Forelimb muscle (tissue), 1 donor: ENCODE data around the gene ADAMTSL3. TPM values are rescaled to one million over a fixed set of nuclear protein-coding genes. Genes with fewer than 3 reads are reported as not detected.
A peak's percentile ranks its signal among the peaks of the same experiment; 100 is the strongest.

Experiments
- DNase-seq: peaks from one replicate; pipeline ENCODE4 v3.0.0-alpha.2; 2013; ENCODE audit warnings: low read depth
- polyA plus RNA-seq: library from polyadenylated mRNA; unstranded; fragments of 120-200 nt; gene quantifications from one replicate; pipeline ENCODE4 v1.2.1, GENCODE V29; 2013; ENCODE audit not compliant: insufficient read length

Gene ADAMTSL3
- polyA plus RNA-seq, 1 donor: 33.1 TPM

DNA sequence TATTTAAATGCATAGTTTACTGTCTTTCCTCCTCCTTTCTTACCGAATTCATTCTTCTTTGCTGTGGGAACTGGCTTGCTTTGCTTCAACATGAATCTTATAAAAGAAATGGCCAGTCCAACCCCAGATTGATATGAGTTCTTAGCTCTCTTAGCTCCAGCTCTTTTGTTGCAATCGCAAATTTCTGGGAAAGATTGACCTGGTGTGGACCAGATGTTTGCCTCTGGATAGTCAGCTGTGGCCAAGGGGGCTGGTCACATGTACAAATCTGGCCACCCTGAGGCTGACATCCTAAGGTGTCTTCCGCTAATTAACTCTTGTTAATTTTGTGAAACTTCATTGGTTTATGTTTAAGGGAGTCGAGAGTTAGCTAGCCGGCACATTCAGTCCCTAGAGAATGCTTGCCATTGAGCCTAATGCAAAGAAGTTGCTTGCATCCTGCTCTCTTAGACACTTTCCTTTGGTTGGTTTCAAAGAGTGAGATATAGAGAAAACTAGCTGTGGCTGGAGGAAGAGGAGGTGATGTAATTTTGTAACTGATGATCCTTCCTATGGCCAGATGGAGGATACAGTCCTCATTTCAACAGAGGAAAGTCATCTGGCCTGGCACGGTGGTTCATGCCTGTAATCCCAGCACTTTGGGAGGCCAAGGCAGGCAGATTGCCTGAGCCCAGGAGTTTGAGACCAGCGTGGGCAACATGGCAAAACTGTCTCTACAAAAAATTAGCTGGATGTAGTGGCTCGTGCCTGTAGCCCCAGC lies 162.4 kb downstream of the ADAMTSL3 start:
- no peak for DNase-seq

DNA sequence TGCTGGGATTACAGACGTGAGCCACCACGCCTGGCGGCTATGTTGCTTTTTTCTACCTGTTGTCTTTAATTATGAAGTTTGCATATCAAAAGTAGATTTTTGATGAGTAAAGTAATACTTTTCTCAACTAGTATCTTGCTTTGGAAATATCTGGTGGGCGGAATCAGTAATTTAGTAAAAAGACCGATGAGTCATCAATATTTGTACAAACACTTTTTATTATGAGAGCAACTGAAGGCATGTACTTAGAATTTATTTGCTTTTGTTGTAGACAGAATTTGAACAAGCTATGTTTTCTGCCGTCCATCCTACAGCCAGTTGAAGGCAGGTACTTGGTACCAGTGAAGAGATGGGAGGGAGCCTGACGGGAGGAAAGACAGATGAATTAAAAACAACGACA lies 164.7 kb downstream of the ADAMTSL3 start:
- no peak for DNase-seq

DNA sequence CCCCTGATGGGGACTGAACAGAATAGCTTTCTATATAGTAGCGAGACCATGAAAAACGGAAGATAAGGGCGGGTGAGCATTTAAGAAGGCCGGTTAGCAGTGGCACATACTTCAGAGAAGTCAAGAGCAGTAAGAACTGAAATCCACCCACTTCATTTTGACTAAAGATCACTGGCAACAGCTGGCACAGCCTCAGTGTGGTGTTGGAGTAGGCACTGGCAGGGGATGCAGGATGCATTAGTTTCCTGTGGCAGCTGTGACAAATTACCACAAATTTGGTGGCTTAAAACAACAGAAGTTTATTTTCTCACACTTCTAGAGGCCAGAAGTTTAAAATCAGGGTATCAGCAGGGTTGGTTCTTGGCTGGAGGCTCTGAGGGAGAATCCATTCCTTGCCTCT lies 176.5 kb downstream of the ADAMTSL3 start:
- no peak for DNase-seq

DNA sequence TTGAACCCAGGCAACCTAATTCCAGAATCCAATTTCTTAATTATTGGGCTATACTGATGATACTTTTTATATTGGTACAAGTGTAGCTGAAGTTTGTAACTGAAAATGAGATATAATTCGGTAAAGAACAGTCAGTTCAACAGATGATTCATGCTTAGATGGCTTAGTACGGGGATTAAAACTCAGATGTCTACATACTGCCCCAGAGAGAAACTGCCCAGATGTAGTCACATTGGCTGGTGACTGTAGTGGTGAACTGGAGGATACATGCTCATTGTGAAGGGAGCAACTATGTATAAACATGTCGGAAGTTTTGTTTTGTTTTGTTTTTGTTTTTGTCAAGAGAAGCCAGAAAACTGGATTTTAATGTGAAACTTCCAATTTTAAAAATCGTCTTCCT lies 179.6 kb downstream of the ADAMTSL3 start:
- no peak for DNase-seq

DNA sequence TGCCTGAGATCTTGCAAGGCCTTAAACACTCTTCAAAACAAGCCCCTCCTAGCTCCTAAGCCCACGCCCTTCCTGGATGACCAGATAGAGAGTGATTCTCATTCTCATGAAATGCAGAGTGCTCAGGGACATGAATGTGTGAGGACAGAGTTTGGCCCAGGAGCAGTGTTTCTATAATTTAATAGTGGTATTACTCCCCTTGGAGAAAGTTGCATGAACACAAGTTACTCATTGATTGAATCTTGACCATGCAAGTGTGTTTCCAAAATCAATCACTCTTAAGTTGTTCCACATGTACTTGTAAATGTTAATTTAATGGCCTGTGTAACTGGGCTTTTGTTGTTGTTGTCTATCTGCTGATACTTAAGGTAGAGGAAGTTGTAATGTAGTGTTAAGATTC lies 181.6 kb downstream of the ADAMTSL3 start:
- DNase-seq: peak; percentile 86

DNA sequence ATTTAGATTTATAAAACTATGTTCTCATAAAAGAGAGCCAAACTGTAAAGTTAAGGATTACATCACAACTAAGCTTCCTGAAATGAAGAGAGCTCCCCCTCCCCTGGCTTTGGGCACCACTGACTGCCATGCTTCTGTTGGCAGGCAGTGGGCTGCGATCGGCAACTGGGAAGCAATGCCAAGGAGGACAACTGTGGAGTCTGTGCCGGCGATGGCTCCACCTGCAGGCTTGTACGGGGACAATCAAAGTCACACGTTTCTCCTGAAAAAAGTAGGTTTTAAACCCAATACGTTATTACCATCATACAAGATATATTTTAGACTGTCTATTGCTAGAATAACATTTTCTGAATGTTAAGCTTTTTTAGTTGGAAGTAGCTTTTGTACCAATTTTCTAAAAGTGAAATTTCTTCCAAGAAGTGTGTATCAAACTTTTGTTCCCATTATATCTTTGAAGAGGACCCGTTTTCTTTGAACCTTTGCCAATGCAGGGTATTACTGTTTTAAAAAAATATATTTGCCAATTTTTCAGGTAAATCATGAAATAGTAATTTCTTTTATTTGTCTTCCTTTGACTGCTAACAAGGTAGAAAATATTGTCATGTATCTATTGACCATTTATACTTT lies 184.1 kb downstream of the ADAMTSL3 start:
- no peak for DNase-seq

DNA sequence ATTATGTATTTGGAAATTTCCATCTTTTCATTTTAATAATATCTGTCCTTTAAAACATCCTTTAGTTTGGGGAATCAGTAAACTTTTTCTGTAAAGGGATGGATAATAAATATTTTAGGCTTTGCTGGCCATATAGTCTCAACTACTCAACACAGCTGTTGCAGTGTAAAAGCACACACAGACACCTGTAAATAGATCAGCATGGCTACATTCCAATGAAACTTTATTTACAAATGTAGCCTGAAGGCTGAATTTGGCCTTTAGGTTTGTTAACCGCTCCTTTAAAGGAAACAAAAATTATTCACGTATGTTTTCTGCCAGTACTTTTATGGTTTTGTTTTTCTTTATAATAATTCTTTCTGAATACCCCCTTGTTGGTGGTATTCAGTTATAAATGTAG lies 184.8 kb downstream of the ADAMTSL3 start:
- no peak for DNase-seq

DNA sequence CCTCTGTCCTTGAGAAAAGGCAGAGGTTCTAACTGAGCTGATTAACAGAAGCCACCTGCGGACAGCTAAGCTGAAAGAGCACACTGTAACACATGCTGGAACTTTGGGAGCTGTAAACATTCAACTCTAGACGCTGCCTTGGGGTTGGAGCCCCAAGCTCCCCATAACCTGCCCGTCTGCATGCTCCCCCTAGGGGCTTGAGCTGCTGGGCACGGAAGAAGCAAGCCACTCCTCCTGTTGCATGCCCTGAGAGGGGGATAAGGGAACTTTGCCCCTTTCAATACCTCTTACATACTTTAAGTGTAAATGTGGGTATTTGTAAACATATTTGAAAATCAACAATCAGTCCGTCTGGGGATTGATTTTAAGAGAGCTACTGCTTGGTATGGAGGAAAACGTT lies 188.4 kb downstream of the ADAMTSL3 start:
- no peak for DNase-seq

DNA sequence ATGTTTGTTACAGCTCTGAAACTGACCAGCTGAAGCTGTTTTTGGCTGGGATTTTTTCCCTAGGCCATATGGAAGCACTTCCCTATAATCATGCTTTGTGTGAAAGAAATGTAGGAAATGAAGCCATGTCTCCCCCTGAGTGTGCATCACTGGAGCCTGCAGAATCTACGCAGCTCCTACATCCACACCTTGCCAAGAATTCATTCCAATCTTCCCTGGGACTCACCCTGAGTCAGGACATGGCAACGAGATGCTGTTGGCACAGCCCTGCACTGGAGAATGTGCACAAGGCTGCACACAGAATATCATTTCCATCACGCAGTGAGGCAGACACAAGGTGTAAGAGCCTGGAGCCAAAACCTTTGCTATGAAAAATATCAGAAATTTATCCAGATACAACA lies 189.5 kb downstream of the ADAMTSL3 start:
- DNase-seq: peak; percentile 83

DNA sequence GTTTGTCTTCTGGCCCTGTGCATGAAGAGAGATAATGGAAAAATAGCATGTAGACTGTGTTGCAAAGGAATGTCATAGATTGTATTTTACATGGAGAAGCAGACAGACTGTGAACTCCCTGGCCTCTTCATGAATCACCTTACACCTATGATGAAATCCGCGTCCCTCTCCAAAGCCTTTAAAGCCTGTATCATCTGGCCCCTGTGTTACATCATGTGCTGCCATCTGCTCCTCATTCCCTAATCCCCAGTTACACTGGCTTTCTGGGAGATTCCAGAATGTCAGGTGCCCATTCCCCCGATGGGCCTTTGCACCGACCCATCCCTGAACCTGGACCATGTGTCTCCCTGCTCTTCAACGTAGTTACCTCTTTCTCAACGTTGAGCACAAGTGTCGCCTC lies 190.8 kb downstream of the ADAMTSL3 start:
- no peak for DNase-seq

DNA sequence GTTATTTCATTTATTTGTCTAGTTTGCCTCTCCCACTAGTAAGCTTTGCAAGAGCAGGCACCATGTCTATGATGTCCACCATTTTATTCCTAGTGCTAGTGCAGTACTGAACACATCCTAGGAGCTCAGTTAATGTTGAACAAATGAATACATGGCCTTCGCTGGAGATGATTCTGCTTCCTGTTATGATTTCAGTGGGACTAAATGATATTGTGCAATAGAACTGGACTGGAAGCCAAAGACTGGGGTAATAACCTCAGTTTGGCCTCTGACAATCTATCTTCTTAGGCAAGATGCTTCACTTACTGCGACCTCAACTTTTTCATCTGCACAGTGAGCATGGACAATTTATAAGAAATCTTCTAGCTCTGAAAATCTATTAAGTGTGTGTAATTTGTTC lies 191.3 kb downstream of the ADAMTSL3 start:
- DNase-seq: peak; percentile 77

DNA sequence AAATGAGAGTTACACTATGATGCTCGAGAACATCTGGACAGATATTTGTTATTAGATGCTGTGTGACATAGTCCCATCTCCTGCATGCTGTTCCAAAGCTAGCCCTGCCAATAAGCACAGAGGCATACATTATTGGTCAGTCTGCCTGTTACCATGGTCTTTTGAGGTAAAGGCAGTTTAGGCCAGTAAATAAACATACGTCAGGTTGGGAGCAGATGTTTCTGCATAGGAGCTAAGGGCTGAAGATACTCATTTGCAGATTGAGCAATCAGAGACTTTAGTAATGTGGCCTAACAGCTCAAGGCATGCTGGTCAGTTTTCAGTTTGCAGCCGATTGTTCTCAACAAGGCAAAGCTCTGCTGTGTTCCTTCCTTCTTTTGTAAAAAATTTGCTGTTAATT lies 192.9 kb downstream of the ADAMTSL3 start:
- DNase-seq: peak; percentile 87

DNA sequence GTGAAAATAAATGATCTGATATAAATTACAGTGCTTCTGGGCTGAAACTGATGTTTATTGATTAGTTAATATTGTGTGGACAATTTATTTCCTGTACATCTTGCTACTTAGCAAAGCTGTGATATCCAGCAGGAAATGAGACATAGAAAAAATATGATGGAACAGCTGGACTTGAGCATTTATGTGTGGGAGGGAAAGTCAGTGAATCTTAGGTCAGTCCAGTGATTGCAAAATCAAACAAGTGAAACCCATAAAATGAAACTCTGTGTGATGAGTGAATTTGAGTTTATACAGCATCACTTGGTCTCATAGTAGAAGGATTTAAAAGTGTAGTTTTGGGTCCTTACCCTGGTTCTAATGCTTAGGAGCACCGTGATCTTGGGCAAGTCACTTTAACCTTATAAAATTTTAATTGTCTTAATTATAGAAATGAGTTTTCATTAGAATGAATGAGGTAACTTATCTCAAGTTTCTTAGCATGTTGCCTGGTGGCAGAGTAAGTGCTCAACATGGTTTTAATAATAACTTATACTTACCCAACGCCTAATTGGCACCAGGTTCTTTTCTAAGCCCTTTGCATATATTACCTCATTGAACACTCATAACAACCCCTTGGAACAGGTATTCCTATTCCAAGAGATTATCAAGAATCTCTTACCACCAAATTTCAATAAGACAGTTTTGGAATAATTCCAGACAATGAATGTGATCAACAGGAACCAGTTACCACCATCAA lies 194.6 kb downstream of the ADAMTSL3 start:
- DNase-seq: peak; percentile 82

DNA sequence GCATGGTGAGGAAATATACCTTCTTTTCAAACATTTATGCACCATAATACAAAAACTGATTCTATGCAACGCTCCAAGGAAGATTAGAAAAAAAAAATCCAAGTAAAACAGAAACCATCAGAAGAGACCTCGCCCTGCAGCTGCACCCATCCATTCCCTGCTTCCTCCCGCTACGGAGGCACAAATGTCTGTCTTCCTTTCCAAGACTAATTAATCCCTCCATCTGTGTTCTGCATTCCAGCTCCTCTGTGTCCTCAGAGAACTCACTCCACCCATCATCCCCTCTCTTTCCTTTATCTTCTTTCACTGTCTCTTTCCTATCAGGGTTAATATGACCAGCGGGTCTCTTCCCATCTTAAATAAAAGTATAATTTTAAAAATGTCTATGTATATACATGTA lies 196.1 kb downstream of the ADAMTSL3 start:
- DNase-seq: no peak

DNA sequence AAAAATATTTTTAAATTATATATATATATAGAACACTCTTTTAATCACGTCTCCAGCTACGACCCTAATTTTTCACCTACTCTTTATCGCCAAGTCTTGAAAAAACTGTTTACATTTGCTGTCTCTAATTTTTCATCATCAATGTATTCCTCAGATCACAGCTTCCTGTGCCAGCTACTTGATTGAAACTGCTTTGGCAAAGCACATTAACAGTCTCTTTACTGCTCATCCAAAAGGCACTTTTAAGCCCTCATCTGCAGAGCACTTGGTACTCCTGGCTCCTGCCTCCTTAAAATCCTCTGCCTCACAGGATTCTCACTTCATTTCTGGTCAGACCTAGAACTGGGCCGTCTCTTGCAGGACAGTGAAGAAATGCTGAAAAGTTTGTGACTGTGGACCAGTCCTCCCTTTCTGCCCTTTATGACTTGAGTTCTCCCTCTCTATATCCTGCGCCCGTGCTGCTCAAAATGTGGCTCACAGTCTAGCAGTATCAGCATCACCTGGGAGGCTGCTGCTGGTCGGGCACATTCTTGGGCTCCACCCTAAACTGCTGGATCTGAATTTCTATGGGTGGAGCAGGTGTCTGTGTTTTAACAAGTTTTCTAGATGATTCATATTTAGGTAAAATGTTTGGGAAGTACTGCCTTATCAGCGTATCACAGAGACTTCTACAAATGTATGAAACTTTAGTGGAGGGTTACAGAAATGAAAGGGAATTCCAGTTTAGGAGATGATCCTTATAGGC lies 196.8 kb downstream of the ADAMTSL3 start:
- DNase-seq: no peak

DNA sequence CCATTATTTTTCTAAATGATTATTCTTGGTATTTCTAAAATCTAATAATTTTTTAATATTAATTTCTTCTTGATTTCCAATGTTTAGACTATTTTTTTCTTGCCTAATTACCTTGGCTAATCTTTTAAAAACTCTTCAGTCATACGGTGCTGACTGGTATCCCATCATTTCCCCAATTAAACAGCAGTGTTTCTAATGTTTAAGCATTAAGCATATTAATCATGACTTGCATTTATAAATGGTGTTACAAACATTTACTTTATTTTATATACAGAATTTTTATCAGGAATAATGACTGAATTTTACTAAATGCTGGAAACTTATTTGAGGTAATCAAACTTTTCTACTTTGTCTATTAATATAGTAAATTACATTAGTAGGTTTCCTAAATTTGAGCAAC lies 199.3 kb downstream of the ADAMTSL3 start:
- DNase-seq: no peak

DNA sequence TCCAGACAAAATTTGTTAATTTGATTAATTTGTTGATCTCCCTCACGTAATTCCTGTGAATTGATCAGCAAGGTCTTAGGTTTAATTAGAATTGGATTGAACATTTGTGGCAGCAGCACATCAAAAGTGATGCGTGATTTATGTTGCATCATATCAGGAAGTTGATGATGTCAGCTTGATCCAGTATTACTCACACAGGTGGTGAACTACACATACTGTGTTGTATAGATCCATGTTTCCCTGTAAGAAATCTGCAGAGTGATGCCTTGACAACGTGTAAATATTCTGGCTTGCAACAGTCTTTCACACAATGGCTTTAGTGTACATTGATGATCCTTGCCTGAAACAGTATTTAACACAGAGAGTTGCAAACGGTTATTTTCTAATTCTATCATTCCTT lies 200.4 kb downstream of the ADAMTSL3 start:
- DNase-seq: no peak

DNA sequence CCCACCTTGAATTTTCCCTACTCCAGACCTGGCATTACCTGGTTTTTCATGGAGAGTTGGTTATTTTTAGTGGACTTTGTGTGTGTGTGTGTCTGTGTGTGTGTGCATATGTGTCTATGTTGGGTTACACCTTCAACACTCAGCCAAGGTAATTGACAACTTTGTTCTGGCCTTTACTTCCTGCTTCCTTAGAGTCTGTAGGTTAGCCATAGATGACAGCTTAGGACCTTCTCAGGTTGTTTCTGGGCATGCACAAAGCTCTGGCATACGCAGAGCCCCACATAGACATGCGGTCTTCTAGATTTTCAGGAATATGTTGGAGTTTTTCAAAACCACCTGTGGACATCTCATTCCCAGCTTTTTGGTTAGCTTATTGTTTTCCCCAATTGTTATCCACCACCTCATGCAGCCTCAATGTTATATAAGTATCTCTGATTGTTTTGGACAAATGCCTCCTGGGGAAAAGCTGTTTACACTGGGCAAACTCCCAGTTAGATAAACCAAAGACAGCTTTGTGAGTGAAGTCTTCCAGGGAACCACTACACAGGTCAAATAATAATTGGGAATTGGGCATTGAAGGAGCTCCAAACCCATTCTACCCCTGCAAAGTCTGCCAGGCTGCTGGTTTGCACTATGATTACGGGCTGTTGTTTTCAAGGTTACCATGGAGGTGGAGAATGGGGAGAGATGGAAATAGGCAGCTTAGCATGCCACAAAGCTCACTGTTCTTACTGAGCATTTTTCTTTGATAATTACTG lies 201.2 kb downstream of the ADAMTSL3 start:
- no peak for DNase-seq

DNA sequence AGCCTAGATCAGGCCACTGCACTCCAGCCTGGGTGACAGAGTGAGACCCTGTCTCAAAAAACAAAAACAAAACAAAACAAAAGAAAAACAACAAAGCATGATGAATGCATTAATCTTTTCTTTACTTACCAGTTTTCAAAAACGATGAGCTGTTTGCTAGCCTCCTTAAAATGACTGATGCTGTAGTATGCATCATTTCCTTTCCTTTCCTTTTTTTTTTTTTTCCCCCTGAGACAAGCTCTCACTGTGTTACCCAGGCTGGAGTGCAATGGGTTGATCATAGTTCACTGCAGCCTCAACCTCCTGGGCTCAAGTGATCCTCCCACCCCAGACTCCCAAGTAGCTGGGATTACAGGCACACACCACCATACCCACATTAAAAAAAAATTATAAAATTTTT lies 202.0 kb downstream of the ADAMTSL3 start:
- no peak for DNase-seq

DNA sequence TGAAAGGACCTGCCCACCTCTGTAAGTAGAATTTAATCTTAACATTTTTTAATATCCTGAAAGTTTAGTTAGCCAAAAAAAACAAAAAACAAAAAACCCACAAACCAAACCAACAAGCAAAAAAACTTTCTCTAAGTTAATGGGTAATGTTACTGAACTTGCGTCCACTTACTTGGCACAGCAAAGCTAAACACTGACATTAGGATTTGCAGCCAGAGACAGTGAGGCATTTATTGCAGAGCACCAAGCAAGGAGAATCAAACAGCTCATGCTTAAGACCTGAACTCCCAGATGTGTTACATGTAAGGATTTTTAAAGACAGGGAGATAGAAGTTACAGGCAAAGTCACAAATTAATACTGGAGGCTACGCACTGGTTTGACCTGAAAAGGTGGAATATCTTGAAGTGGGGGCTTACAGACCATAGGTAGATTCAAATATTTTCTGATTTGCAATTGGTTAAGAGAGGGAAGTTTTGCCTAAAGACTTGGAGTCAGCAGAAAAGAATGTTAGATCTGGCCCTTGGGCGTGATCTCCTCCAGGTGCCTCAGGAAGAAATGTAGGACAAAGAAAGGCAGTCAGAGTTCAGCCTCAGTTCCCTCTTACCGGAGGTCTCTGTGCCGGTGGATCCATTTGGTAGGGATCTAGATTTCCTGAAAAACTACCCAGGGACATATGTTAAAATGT lies 205.0 kb downstream of the ADAMTSL3 start:
- DNase-seq: no peak

DNA sequence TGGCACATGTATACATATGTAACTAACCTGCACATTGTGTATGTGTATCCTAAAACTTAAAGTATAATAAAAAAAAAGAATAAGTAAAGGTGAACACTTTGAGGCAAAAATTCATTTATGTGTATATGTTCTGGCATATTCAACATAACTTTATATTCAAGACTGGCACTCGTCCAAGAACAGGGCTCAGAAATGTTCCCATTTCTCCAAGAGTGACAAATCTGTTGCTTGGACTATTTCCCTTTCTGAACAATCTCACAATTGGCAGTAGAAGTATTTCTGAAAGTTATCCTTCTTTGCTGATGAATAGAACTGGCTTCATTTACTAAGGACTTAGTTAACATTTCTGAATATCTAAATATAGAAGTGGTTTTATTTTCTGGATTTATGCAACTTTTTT lies 212.8 kb downstream of the ADAMTSL3 start:
- DNase-seq: no peak
